Activated T-helper 1 cell treated with anti-CD3 and anti-CD28 coated beads, Interleukin-12 subunit alpha, Interleukin-12 subunit beta, Interleukin-2, Interleukin-4 antibody, amounts not matched to agents 30 ng/mL and 10 ng/mL and 1 ng/mL, durations not matched to agents 14 hours and 24 hours and 36 hours (primary cell): ENCODE measurements around the gene MEF2A. TPM values are rescaled to one million over a fixed set of nuclear protein-coding genes. Genes with fewer than 3 reads are reported as not detected.
A peak's percentile ranks its signal among the peaks of the same experiment; 100 is the strongest.

ENCODE experiments used
- DNase-seq: peaks from one replicate; pipeline ENCODE4 v3.0.0; 2021; ENCODE audit warnings: low spot score
- H3K27ac Mint-ChIP-seq: one replicate; pipeline ENCODE4 v1.8.0; 2021; ENCODE audit warnings: mild to moderate bottlenecking, mixed read lengths
- H3K27me3 Mint-ChIP-seq: one replicate; pipeline ENCODE4 v1.8.0; 2022; ENCODE audit warnings: mild to moderate bottlenecking, moderate library complexity, mixed read lengths; ENCODE audit not compliant: insufficient read depth
- H3K36me3 Mint-ChIP-seq: one replicate; pipeline ENCODE4 v1.8.0; 2021; ENCODE audit warnings: low read depth, mixed read lengths
- H3K4me1 Mint-ChIP-seq: one replicate; pipeline ENCODE4 v1.8.0; 2021; ENCODE audit warnings: low read depth, mixed read lengths
- H3K4me3 Mint-ChIP-seq: one replicate; pipeline ENCODE4 v1.8.0; 2021; ENCODE audit warnings: mild to moderate bottlenecking, moderate library complexity, mixed read lengths
- H3K9me3 Mint-ChIP-seq: one replicate; pipeline ENCODE4 v1.8.0; 2021; ENCODE audit warnings: mixed read lengths
- intact Hi-C: fragments of 100-400 bp; cut with micrococcal nuclease; formaldehyde crosslinking; loops from one replicate; pipeline ENCODE4 v1.15.1; 2024
- total RNA-seq: library from RNA; stranded (reverse); gene quantifications from 2 replicates; pipeline ENCODE4 v1.2.3, GENCODE V29; 2022

The MEF2A gene
- total RNA-seq, 1 donor from 2014 or later, result 27.4 TPM

GRCh38 chr15:99674279-99674678, 108.5 kb downstream of the MEF2A start:
- intact Hi-C loops, result no loop called here
- Mint-ChIP-seq H3K4me3 (no peak overlapping the region), H3K36me3 (peaks cover 34% of the 10 kb centered on the region), H3K27me3 (no peaks in the 10 kb centered on the region), H3K27ac (no peak overlapping the region), H3K9me3 (no peaks in the 10 kb centered on the region), H3K4me1 (peaks cover 8% of the 10 kb centered on the region)
- no peak for DNase-seq

GRCh38 chr15:99677540-99678134, 111.9 kb downstream of the MEF2A start:
- no peak overlapping the region for H3K4me3 Mint-ChIP-seq
- intact Hi-C loops, result no loop called here
- H3K36me3 Mint-ChIP-seq, result peaks cover 33% of the 10 kb centered on the region
- H3K27ac Mint-ChIP-seq, result no peak overlapping the region
- H3K4me1 Mint-ChIP-seq, result peaks cover 15% of the 10 kb centered on the region
- no peaks in the 10 kb centered on the region for H3K9me3 Mint-ChIP-seq
- DNase-seq, result no peak
- H3K27me3 Mint-ChIP-seq, result no peaks in the 10 kb centered on the region

GRCh38 chr15:99680276-99680675, 114.5 kb downstream of the MEF2A start:
- intact Hi-C loops, result no loop called here
- Mint-ChIP-seq H3K27me3 (no peaks in the 10 kb centered on the region), H3K4me1 (peaks cover 27% of the 10 kb centered on the region), H3K4me3 (no peak overlapping the region), H3K27ac (no peak overlapping the region), H3K9me3 (peaks cover 13% of the 10 kb centered on the region), H3K36me3 (peaks cover 44% of the 10 kb centered on the region)
- no peak for DNase-seq

- peaks cover 51% of the 10 kb centered on the region for H3K36me3 Mint-ChIP-seq
- DNase-seq, result no peak
- H3K27ac Mint-ChIP-seq, result no peak overlapping the region
- peaks cover 27% of the 10 kb centered on the region for H3K4me1 Mint-ChIP-seq
- intact Hi-C loops, result no loop called here
- H3K9me3 Mint-ChIP-seq, result peaks cover 26% of the 10 kb centered on the region
- no peak overlapping the region for H3K4me3 Mint-ChIP-seq
- H3K27me3 Mint-ChIP-seq, result no peaks in the 10 kb centered on the region
These were observed 116.2 kb downstream of the MEF2A start for GRCh38 chr15:99681990-99682389.

- no peak for DNase-seq
- H3K36me3 Mint-ChIP-seq, result peaks cover 46% of the 10 kb centered on the region
- H3K9me3 Mint-ChIP-seq, result peaks cover 26% of the 10 kb centered on the region
- no peak overlapping the region for H3K4me3 Mint-ChIP-seq
- H3K4me1 Mint-ChIP-seq, result peaks cover 24% of the 10 kb centered on the region
- intact Hi-C loops, result no loop called here
- no peaks in the 10 kb centered on the region for H3K27me3 Mint-ChIP-seq
- no peak overlapping the region for H3K27ac Mint-ChIP-seq
These were observed 116.7 kb downstream of the MEF2A start for GRCh38 chr15:99682455-99682854.

- Mint-ChIP-seq H3K36me3 (peaks cover 49% of the 10 kb centered on the region), H3K4me1 (peaks cover 20% of the 10 kb centered on the region), H3K27ac (peak overlapping the region; percentile 57), H3K9me3 (peaks cover 26% of the 10 kb centered on the region), H3K4me3 (no peak overlapping the region), H3K27me3 (no peaks in the 10 kb centered on the region)
- DNase-seq, result no peak
- intact Hi-C loops, result no loop called here
These were observed 117.4 kb downstream of the MEF2A start for GRCh38 chr15:99683000-99683670.

GRCh38 chr15:99686290-99686689, 120.5 kb downstream of the MEF2A start:
- peaks cover 26% of the 10 kb centered on the region for H3K9me3 Mint-ChIP-seq
- no peaks in the 10 kb centered on the region for H3K27me3 Mint-ChIP-seq
- intact Hi-C loops, result no loop called here
- H3K4me3 Mint-ChIP-seq, result no peak overlapping the region
- no peak for DNase-seq
- peaks cover 47% of the 10 kb centered on the region for H3K36me3 Mint-ChIP-seq
- peaks cover 20% of the 10 kb centered on the region for H3K4me1 Mint-ChIP-seq
- H3K27ac Mint-ChIP-seq, result no peak overlapping the region

- Mint-ChIP-seq H3K9me3 (no peaks in the 10 kb centered on the region), H3K4me1 (no peaks in the 10 kb centered on the region), H3K27ac (no peak overlapping the region), H3K27me3 (no peaks in the 10 kb centered on the region), H3K36me3 (peaks cover 35% of the 10 kb centered on the region), H3K4me3 (no peak overlapping the region)
- intact Hi-C loops, result no loop called here
- no peak for DNase-seq
These were observed 127.0 kb downstream of the MEF2A start for GRCh38 chr15:99692825-99693224.

- no peak overlapping the region for H3K4me3 Mint-ChIP-seq
- no peaks in the 10 kb centered on the region for H3K9me3 Mint-ChIP-seq
- H3K36me3 Mint-ChIP-seq, result peaks cover 25% of the 10 kb centered on the region
- intact Hi-C loops, result no loop called here
- H3K27ac Mint-ChIP-seq, result no peak overlapping the region
- no peaks in the 10 kb centered on the region for H3K4me1 Mint-ChIP-seq
- DNase-seq, result no peak
- no peaks in the 10 kb centered on the region for H3K27me3 Mint-ChIP-seq
These were observed 130.3 kb downstream of the MEF2A start for GRCh38 chr15:99696096-99696495.

GRCh38 chr15:99702895-99703602, 137.3 kb downstream of the MEF2A start:
- H3K4me1 Mint-ChIP-seq, result peaks cover 45% of the 10 kb centered on the region
- intact Hi-C loops, result loop anchor here (5.0 kb wide), 1 partner anchor 96 kb away; no protein-coding TSS in a partner anchor

GRCh38 chr15:99703603-99704443, 138.0 kb downstream of the MEF2A start:
- H3K9me3 Mint-ChIP-seq, result no peaks in the 10 kb centered on the region
- no peaks in the 10 kb centered on the region for H3K27me3 Mint-ChIP-seq
- intact Hi-C loops, result loop anchor here (1.0 to 5.0 kb wide), 7 partner anchors 52 to 431 kb away; no protein-coding TSS in a partner anchor
- no peak for DNase-seq
- peaks cover 52% of the 10 kb centered on the region for H3K4me1 Mint-ChIP-seq
- H3K27ac Mint-ChIP-seq, result peak overlapping the region; percentile 15
- H3K36me3 Mint-ChIP-seq, result peaks cover 11% of the 10 kb centered on the region
- no peak overlapping the region for H3K4me3 Mint-ChIP-seq

More at GRCh38 chr15:99702895-99703602, 137.3 kb downstream of the MEF2A start:
- H3K27ac Mint-ChIP-seq, result no peak overlapping the region
- no peak overlapping the region for H3K4me3 Mint-ChIP-seq
- H3K27me3 Mint-ChIP-seq, result no peaks in the 10 kb centered on the region
- H3K36me3 Mint-ChIP-seq, result peaks cover 9% of the 10 kb centered on the region
- DNase-seq, result no peak
- H3K9me3 Mint-ChIP-seq, result no peaks in the 10 kb centered on the region

- intact Hi-C loops, result loop anchor here (1.0 to 5.0 kb wide), 7 partner anchors 52 to 431 kb away; no protein-coding TSS in a partner anchor
- Mint-ChIP-seq H3K9me3 (no peaks in the 10 kb centered on the region), H3K36me3 (peaks cover 11% of the 10 kb centered on the region), H3K4me3 (no peak overlapping the region), H3K27me3 (no peaks in the 10 kb centered on the region), H3K4me1 (peaks cover 58% of the 10 kb centered on the region), H3K27ac (no peak overlapping the region)
- peak; percentile 40 for DNase-seq
These were observed 138.7 kb downstream of the MEF2A start for GRCh38 chr15:99704444-99704838.
